Peyer's patch (tissue), 4 donors: ENCODE results near the gene EWSR1. TPM values are rescaled to one million over a fixed set of nuclear protein-coding genes. Genes with fewer than 3 reads are reported as not detected.

Experiments used
- DNase-seq, 3 donors: peaks; one replicate each; pipeline ENCODE4 v3.0.0-alpha.2; 2017 to 2019
- H3K27ac ChIP-seq, 4 donors: fragments of 200-600 bp; sonication (generic); one replicate each; pipeline ENCODE4 v1.5.1; 2016 to 2019
- H3K27me3 ChIP-seq, 2 donors: fragments of 200-600 bp; sonication (generic); one replicate each; pipeline ENCODE4 v1.5.1; 2019
- H3K36me3 ChIP-seq, 3 donors: fragments of 200-600 bp; sonication (generic); one replicate each; pipeline ENCODE4 v1.5.1; 2016 to 2019
- H3K4me1 ChIP-seq, 4 donors: fragments of 200-600 bp; sonication (generic); one replicate each; pipeline ENCODE4 v1.5.1; 2016 to 2019
- H3K4me3 ChIP-seq, 4 donors: fragments of 200-600 bp; sonication (generic); 1 replicate in 3 of 4; 2 replicates in 1 of 4; pipeline ENCODE4 v1.5.1; 2016 to 2019; ENCODE audit warnings: mild to moderate bottlenecking in 1 of 4
- H3K9me3 ChIP-seq, 4 donors: fragments of 200-600 bp; sonication (generic); one replicate each; pipeline ENCODE4 v1.5.1; 2016 to 2019; ENCODE audit warnings: mild to moderate bottlenecking in 1 of 4
- CTCF ChIP-seq, 6 experiments: fragments of 450-650 bp in 4 of 6; fragments of 200-600 bp in 2 of 6; sonication (generic) in 1 of 6; IDR thresholded peaks; one replicate each; pipeline ENCODE4 v1.5.1; 2017 to 2019; ENCODE audit warnings: antibody characterized with exemption in 6 of 6, mild to moderate bottlenecking in 3 of 6, moderate library complexity in 1 of 6
- POLR2A ChIP-seq, 2 donors: fragments of 450-650 bp; IDR thresholded peaks; one replicate each; pipeline ENCODE4 v1.5.1; 2017; ENCODE audit warnings: antibody characterized with exemption in 2 of 2, mild to moderate bottlenecking in 2 of 2, moderate library complexity in 2 of 2
- small RNA-seq, 2 donors: library from RNA; depleted of rRNA; stranded (forward); fragments of <200 nt; gene quantifications; one replicate each; pipeline ENCODE3, GENCODE V24; 2016
- total RNA-seq, 4 donors: library from RNA; depleted of rRNA; stranded (reverse); fragments of >200 nt; gene quantifications; one replicate each; pipeline ENCODE4 v1.1.0, GENCODE V29; 2016

The EWSR1 gene
- total RNA-seq, 4 donors from 2014 or later, result 186 to 444 (median 276) TPM

- TF ChIP-seq CTCF (IDR thresholded peaks at IDR 0.05), result no peak
- TF ChIP-seq POLR2A (IDR thresholded peaks at IDR 0.05), result no peak
- H3K27me3 ChIP-seq, result no peaks in the 10 kb centered on the region
- H3K4me1 ChIP-seq, result no peaks in the 10 kb centered on the region
- no peaks in the 10 kb centered on the region for H3K9me3 ChIP-seq
- no peak overlapping the region for H3K4me3 ChIP-seq
- no peak for DNase-seq
- peaks cover 0 to 96% (median 0%) of the 10 kb centered on the region in 3 donors for H3K36me3 ChIP-seq
- H3K27ac ChIP-seq, result no peak overlapping the region
These were observed 80.0 kb downstream of the EWSR1 start for GRCh38 chr22:29348041-29348440.

GRCh38 chr22:29348956-29349355, 80.9 kb downstream of the EWSR1 start:
- Histone ChIP-seq H3K36me3 (peaks cover 0 to 97% (median 0%) of the 10 kb centered on the region in 3 donors), H3K9me3 (no peaks in the 10 kb centered on the region), H3K4me3 (no peak overlapping the region), H3K4me1 (no peaks in the 10 kb centered on the region), H3K27ac (no peak overlapping the region), H3K27me3 (no peaks in the 10 kb centered on the region)
- TF ChIP-seq POLR2A (IDR thresholded peaks at IDR 0.05) (no peak), CTCF (IDR thresholded peaks at IDR 0.05) (no peak)
- DNase-seq, result no peak

Small RNAs within 50 kb of the gene (small RNA-seq; reads per million reads assigned to genes)
- 0 reads per million in 2 donors for gene MIR3653

Other genes starting within 250 kb of the EWSR1 start
- not detected for gene C22orf31, start 206.4 kb upstream of the EWSR1 start, total RNA-seq
- gene KREMEN1, start 195.2 kb upstream of the EWSR1 start, total RNA-seq, result 10 to 100 TPM in 3 of 4 donors, 1 to 10 TPM in 1; 8.2 to 32.2 (median 16.1) TPM
- gene EMID1, start 62.4 kb upstream of the EWSR1 start, total RNA-seq, result 1 to 10 TPM; 1.9 to 7.1 (median 4.2) TPM
- gene RHBDD3, start 287 bp upstream of the EWSR1 start, total RNA-seq, result 10 to 100 TPM; 25.4 to 47.2 (median 36.2) TPM
- gene GAS2L1, start 38.4 kb downstream of the EWSR1 start, total RNA-seq, result 10 to 100 TPM; 20.6 to 63.1 (median 35.6) TPM
- 1 to 10 TPM in 2 of 4 donors, under 1 TPM in 1, not detected in 1; 0.85 to 9.0 (median 5.6) TPM for gene RASL10A, start 47.4 kb downstream of the EWSR1 start, total RNA-seq
- 100 to 1,000 TPM; 109 to 135 (median 124) TPM for gene AP1B1, start 120.3 kb downstream of the EWSR1 start, total RNA-seq
- gene RFPL1, start 170.3 kb downstream of the EWSR1 start, total RNA-seq, result not detected
- under 1 TPM in 3 of 4 donors, not detected in 1; 0.54 to 0.83 (median 0.66) TPM for gene NEFH, start 211.9 kb downstream of the EWSR1 start, total RNA-seq